ENCODE data around the gene CDH13.

- TF ChIP-seq CTCF (IDR thresholded peaks at IDR 0.05; ENCODE audit: insufficient read depth, low read length) (no peak), REST (IDR thresholded peaks at IDR 0.05; ENCODE audit: insufficient replicate concordance, low read depth) (no peak), SPI1 (IDR thresholded peaks at IDR 0.05; ENCODE audit: borderline replicate concordance, low read depth) (no peak), POLR2AphosphoS5 (IDR thresholded peaks at IDR 0.05; ENCODE audit: low read depth) (no peak)
These were observed 386.3 kb downstream of the CDH13 start for GRCh38 chr16:83013071-83013470.
